ENCODE results near the gene PPDPF.

DNA sequence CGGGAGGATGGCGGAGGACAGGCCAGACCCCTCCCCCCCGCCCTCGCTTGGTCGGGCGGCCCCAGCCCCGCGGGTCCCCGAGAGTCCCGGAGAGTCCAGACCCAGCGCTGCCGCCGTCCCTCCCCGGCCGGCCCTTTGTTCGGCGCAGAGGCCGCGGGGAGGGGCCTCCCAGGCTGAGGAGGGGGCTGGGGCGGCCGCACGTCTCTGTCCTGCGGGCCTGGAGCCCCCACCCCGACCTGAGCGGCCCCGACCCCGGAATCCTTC lies 48.9 kb upstream of the PPDPF start:
- no peak for TF ChIP-seq EZH2 (IDR thresholded peaks at IDR 0.05; ENCODE audit: low read depth)
- TF ChIP-seq, protein P1, sequence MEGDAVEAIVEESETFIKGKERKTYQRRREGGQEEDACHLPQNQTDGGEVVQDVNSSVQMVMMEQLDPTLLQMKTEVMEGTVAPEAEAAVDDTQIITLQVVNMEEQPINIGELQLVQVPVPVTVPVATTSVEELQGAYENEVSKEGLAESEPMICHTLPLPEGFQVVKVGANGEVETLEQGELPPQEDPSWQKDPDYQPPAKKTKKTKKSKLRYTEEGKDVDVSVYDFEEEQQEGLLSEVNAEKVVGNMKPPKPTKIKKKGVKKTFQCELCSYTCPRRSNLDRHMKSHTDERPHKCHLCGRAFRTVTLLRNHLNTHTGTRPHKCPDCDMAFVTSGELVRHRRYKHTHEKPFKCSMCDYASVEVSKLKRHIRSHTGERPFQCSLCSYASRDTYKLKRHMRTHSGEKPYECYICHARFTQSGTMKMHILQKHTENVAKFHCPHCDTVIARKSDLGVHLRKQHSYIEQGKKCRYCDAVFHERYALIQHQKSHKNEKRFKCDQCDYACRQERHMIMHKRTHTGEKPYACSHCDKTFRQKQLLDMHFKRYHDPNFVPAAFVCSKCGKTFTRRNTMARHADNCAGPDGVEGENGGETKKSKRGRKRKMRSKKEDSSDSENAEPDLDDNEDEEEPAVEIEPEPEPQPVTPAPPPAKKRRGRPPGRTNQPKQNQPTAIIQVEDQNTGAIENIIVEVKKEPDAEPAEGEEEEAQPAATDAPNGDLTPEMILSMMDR (conservative IDR thresholded peaks at IDR 0.05): no peak

Data from PC-9 (cell line).